Measurements from ENCODE around the gene PLBD1. TPM values are rescaled to one million over a fixed set of nuclear protein-coding genes. Genes with fewer than 3 reads are reported as not detected.

Gene PLBD1
- total and polyA plus RNA-seq, 8 donors = 3.2 to 35.4 (median 11.3) TPM

DNA sequence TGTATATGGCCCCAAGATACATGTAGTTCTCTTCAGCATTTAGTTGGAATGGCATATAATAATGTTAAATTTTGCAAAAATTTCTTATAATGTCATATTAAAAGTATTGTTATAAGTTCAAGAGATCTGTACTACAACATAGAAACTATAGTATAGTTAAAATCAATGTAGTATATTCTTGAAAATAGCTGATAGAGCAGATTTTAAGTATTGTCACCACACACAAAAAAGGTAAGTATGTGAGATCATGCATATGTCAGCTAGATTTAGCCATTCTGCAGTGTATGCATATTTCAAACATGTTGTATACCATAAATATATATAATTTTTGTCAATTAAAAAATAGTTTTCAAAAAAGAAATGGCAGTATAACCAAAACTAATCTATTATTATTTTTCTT lies 86.5 kb downstream of the PLBD1 start:
- Histone ChIP-seq H3K4me1 (no peaks in the 10 kb centered on the region), H3K36me3 (peaks cover 2 to 47% (median 16%) of the 10 kb centered on the region in 3 donors), H3K27ac (no peak overlapping the region), H3K27me3 (no peaks in the 10 kb centered on the region), H3K9me3 (no peaks in the 10 kb centered on the region), H3K4me3 (no peak overlapping the region)
- FAIRE-seq = no peak
- no peak for ATAC-seq
- intact Hi-C loops (cut with DNase I) = no loop called here
- no peak for DNase-seq
- TF ChIP-seq, protein P1, sequence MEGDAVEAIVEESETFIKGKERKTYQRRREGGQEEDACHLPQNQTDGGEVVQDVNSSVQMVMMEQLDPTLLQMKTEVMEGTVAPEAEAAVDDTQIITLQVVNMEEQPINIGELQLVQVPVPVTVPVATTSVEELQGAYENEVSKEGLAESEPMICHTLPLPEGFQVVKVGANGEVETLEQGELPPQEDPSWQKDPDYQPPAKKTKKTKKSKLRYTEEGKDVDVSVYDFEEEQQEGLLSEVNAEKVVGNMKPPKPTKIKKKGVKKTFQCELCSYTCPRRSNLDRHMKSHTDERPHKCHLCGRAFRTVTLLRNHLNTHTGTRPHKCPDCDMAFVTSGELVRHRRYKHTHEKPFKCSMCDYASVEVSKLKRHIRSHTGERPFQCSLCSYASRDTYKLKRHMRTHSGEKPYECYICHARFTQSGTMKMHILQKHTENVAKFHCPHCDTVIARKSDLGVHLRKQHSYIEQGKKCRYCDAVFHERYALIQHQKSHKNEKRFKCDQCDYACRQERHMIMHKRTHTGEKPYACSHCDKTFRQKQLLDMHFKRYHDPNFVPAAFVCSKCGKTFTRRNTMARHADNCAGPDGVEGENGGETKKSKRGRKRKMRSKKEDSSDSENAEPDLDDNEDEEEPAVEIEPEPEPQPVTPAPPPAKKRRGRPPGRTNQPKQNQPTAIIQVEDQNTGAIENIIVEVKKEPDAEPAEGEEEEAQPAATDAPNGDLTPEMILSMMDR (IDR thresholded peaks at IDR 0.05) = no peak

DNA sequence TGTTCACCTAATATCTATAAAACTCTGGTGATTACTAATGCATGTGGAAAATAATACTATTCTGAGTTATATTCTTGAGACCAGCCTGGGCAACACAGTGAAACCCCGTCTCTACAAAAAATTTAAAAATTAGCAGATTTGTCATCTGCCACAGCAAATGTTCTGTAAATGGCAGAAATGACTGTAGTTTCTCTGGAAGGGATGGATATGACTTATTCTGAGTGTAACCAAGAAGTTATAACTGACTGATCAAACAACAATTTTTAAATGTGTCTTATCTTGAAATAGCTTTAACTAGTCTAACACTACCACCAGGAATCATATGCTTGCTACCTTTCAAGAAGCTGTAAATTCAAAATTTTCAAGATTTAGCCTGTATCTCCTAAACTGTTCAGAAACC lies 88.7 kb downstream of the PLBD1 start:
- H3K36me3 ChIP-seq = peaks cover 0 to 33% (median 10%) of the 10 kb centered on the region in 3 donors
- no peak for FAIRE-seq

DNA sequence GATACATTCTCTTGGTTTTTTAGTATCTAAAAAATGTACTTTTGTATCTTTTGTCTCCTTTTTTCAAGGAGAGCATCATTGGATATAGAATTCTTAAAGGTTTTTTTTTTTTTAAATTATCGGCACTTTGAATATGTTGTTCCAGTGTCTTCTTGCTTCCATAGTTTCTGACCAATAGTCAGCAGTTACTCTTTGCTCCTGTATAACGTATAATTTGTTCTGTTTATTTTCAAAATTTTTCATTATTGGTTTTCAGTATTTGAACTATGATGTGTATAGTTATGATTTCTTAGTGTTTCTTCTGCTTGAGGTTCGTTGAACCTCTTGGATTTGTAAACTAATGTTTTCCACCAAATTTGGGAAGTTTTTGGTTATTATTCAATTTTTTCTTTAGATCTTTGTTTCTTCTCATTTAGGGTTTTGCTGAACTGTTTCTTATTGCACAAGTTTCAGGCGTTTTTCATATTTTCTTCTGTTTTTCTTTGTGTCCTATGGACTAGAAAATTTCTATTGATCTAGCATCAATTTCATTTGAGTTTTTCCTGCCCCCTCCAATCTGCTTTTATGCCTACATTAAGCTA lies 93.9 kb downstream of the PLBD1 start:
- H3K9me3 ChIP-seq = peaks cover 0 to 2% (median 0%) of the 10 kb centered on the region in 4 donors
- TF ChIP-seq, protein P1 (IDR thresholded peaks at IDR 0.05) = no peak
- H3K27me3 ChIP-seq = no peaks in the 10 kb centered on the region
- FAIRE-seq = peak; percentile 56
- peaks cover 0 to 5% (median 4%) of the 10 kb centered on the region in 3 donors for H3K36me3 ChIP-seq
- no peak overlapping the region for H3K4me3 ChIP-seq
- intact Hi-C loops (cut with DNase I) = no loop called here
- no peak for DNase-seq
- 82 to 88% methylated on average over 4 of the region's 4 CpGs for WGBS, 2 donors
- ATAC-seq = no peak
- H3K4me1 ChIP-seq = no peaks in the 10 kb centered on the region
- H3K27ac ChIP-seq = no peak overlapping the region

More for the DNA sequence above, 88.7 kb downstream of the PLBD1 start:
- TF ChIP-seq, protein P1 (IDR thresholded peaks at IDR 0.05) = no peak
- Histone ChIP-seq H3K27me3 (no peaks in the 10 kb centered on the region), H3K27ac (no peak overlapping the region), H3K9me3 (peaks cover 0 to 2% (median 0%) of the 10 kb centered on the region in 4 donors), H3K4me3 (no peak overlapping the region), H3K4me1 (no peaks in the 10 kb centered on the region)
- no peak for ATAC-seq
- no peak for DNase-seq
- intact Hi-C loops (cut with DNase I) = no loop called here
- 97 to 98% methylated on average over 1 of the region's 1 CpG for WGBS, 2 donors

DNA sequence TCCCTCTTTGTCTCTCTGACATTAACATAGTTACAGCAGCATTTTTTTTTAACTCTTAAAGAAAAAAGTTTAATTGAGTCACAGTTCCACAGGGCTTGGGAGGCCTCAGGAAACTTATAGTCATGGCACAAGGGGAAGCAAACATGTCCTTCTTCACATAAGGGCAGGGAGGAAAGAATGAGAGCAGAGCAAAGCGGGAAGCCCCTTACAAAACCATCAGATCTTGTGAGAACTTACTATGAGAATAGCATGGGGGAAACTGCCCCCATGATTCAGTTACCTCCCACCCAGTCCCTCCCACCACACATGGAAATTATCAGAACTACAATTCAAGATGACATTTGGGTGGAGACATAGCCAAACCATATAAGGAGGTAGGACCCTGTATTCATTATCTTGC lies 96.2 kb downstream of the PLBD1 start:
- Histone ChIP-seq H3K4me1 (peaks cover 0 to 7% (median 0%) of the 10 kb centered on the region in 3 donors), H3K36me3 (peaks cover 0 to 5% (median 4%) of the 10 kb centered on the region in 3 donors), H3K27ac (no peak overlapping the region), H3K27me3 (no peaks in the 10 kb centered on the region), H3K4me3 (no peak overlapping the region), H3K9me3 (peaks cover 0 to 2% (median 0%) of the 10 kb centered on the region in 4 donors)
- WGBS, 2 donors = 95 to 100% methylated on average over 1 of the region's 1 CpG
- FAIRE-seq = no peak
- intact Hi-C loops (cut with DNase I) = no loop called here
- no peak for ATAC-seq
- TF ChIP-seq, protein P1 (IDR thresholded peaks at IDR 0.05) = no peak
- no peak for DNase-seq

DNA sequence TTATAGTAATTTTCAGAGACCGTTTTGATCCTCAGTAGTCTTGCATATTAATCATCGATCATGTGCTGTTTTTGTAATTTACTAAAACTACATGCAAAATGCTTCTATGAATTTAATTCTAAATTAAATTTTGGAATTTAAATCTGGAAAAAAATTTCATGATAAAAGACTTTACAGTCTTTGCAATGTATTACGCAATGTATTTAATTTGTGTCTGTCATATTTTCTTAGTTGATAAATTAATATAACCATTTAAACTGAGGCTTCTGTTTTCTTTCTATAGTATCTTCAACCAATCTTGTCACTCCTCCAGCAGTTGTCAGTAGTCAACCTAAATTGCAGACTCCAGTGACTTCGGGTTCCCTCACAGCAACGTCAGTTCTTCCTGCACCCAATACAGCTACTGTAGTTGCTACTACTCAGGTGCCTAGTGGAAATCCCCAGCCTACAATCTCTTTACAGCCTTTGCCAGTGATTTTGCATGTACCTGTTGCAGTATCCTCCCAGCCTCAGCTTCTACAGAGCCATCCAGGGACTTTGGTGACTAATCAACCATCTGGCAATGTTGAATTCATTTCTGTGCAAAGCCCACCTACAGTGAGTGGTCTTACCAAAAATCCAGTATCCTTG lies 107.4 kb downstream of the PLBD1 start:
- WGBS, 2 donors = 97 to 98% methylated on average over 5 of the region's 5 CpGs
- TF ChIP-seq, protein P1 (IDR thresholded peaks at IDR 0.05) = no peak
- no peak overlapping the region for H3K27ac ChIP-seq
- DNase-seq = no peak
- no peaks in the 10 kb centered on the region for H3K27me3 ChIP-seq
- intact Hi-C loops (cut with DNase I) = no loop called here
- H3K9me3 ChIP-seq = no peaks in the 10 kb centered on the region
- no peak for FAIRE-seq
- H3K4me3 ChIP-seq = no peak overlapping the region
- no peaks in the 10 kb centered on the region for H3K4me1 ChIP-seq
- peaks cover 0 to 26% (median 7%) of the 10 kb centered on the region in 3 donors for H3K36me3 ChIP-seq
- ATAC-seq = no peak

Data from pancreas (tissue), 10 donors.